PFSK-1 (cell line): ENCODE measurements around the gene AK8.

Experiments
- POLR2AphosphoS5 ChIP-seq: IDR thresholded peaks from 2 replicates; pipeline ENCODE4 v1.6.1; 2012; ENCODE audit warnings: low read depth, mild to moderate bottlenecking, control low read depth, low read length, moderate library complexity
- TAF1 ChIP-seq: IDR thresholded peaks from 2 replicates; pipeline ENCODE4 v1.6.1; 2012; ENCODE audit warnings: low read length, control low read depth, borderline replicate concordance; ENCODE audit not compliant: insufficient read depth

DNA sequence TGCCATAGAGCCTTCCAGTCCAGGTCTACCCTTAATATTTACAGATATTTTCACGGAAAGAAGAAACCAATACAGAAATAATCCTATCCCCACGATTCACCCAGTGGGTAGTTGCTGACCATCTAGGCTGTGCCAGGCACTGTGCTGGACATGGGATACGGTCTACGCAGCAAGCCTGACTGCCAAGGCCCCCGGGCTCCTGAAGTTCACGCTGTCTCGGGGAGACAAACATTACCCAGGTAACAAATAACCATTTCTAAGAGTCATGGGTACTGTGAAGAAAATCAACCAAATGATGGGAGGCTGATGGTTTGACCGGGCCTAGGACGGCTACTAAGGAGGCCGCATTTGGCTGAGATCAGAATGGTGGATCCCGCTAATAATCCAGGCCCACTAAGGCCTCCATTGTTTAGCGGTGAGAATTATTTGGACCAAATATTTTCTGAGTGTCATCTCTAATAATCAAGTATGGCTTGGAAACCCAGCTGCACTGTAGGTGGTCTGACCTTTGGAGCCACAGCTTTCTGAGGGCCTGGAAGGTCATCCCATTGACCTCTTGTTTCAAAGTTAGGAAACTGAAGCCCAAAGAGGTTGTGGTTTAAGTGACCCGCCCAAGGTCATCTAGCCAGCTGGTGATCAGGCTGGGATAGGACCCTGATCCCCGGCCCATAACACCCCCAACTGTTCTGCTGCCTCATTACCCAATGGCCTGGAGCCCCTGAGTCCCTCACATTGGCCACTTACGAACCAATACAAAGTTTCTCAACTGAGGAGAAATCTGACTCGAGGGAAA is 82.4 kb downstream of the AK8 start:
- TF ChIP-seq POLR2AphosphoS5 (no peak), TAF1 (no peak)
